ENCODE results near the gene ARHGAP31.

Gene ARHGAP31

DNA sequence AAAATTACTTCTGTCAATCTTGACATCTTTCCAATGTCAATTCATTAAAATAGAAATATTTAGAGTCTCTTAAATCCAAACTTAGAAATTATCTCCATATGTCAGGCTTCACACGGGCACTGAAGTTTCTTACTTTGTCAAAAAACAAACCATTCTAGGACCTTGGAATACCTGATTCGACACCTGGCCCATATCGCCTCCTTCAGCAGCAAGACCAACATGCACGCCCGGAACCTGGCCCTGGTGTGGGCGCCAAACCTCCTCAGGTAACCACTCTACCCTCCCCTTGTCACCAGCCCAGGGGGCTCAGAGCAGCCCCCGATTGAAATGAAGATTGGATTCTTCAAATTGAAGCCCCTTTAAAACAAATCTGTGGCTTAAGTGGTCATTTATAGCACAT lies 88.0 kb downstream of the ARHGAP31 start:
- no peak for DNase-seq (ENCODE audit: low read depth)
- no peak for TF ChIP-seq CTCF (conservative IDR thresholded peaks at IDR 0.05; ENCODE audit: low read length)
- H3K4me3 ChIP-seq (ENCODE audit: low read length) = no peak overlapping the region

DNA sequence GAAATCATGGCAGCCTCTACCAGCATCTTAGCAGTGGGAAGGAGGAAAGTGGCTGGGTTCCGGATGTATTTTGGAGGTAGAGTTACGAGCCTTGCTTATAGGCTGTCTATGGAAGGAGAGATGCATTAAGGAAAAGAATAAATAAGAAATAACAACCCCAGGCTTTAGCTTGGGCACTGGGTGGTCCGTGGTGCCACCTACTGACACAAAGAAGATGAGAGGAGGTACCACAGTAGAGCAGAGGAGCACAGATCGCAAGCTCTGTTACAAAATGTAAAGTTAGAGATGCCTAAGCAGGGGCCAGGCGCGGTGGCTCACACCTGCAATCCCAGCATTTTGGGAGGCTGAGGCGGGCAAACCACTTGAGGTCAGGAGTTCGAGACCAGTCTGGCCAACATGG lies 94.4 kb downstream of the ARHGAP31 start:
- no peak; the same call in 1 of the 2 replicates for TF ChIP-seq CTCF (conservative IDR thresholded peaks at IDR 0.05; ENCODE audit: low read length)
- no peak for DNase-seq (ENCODE audit: low read depth)

GRCh38 chr3:119395923-119396358 lies 101.8 kb downstream of the ARHGAP31 start:
- DNase-seq (ENCODE audit: low read depth) = no peak
- no peak overlapping the region for H3K4me3 ChIP-seq (ENCODE audit: low read length)
- no peak for TF ChIP-seq CTCF (conservative IDR thresholded peaks at IDR 0.05; ENCODE audit: low read length)

More for the DNA sequence above, 94.4 kb downstream of the ARHGAP31 start:
- no peak overlapping the region for H3K4me3 ChIP-seq (ENCODE audit: low read length)

DNA sequence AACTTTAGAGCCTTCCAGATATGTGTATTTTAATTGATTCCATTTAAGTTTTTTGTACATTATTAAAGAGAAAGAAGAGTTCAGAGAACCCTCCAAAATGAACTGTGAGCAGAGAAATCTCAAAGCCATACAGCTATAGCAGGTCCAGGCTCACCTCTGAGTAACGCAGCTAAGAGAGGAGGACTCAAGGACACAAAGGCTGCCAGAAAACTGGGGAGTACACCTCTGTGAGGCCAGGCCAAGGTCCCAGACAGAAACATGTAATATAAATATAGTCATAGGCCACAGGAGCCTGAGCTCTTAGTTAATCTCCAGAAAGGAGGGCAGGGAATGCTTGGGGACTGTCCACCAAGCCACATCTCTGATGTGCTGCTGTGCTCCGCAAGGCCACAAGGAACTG lies 102.7 kb downstream of the ARHGAP31 start:
- no peak overlapping the region for H3K4me3 ChIP-seq (ENCODE audit: low read length)
- TF ChIP-seq CTCF (conservative IDR thresholded peaks at IDR 0.05; ENCODE audit: low read length) = no peak
- no peak for DNase-seq (ENCODE audit: low read depth)

- DNase-seq (ENCODE audit: low read depth) = no peak
- H3K4me3 ChIP-seq (ENCODE audit: low read length) = no peak overlapping the region
- TF ChIP-seq CTCF (conservative IDR thresholded peaks at IDR 0.05; ENCODE audit: low read length) = no peak
These were observed 106.3 kb downstream of the ARHGAP31 start for GRCh38 chr3:119400466-119400865.

- no peak for DNase-seq (ENCODE audit: low read depth)
- no peak for TF ChIP-seq CTCF (conservative IDR thresholded peaks at IDR 0.05; ENCODE audit: low read length)
- H3K4me3 ChIP-seq (ENCODE audit: low read length) = no peak overlapping the region
These were observed 106.9 kb downstream of the ARHGAP31 start for GRCh38 chr3:119401069-119401468.

GRCh38 chr3:119401503-119402440 lies 107.6 kb downstream of the ARHGAP31 start:
- no peak for TF ChIP-seq CTCF (conservative IDR thresholded peaks at IDR 0.05; ENCODE audit: low read length)
- DNase-seq (ENCODE audit: low read depth) = no peak
- H3K4me3 ChIP-seq (ENCODE audit: low read length) = no peak overlapping the region

Data from AG10803 (cell line).